ENCODE measurements around the gene ADGRB2. TPM values are rescaled to one million over a fixed set of nuclear protein-coding genes. Genes with fewer than 3 reads are reported as not detected.

Gene ADGRB2
- total RNA-seq, 4 donors from 2014 or later = 2.2 to 4.6 (median 3.3) TPM

DNA sequence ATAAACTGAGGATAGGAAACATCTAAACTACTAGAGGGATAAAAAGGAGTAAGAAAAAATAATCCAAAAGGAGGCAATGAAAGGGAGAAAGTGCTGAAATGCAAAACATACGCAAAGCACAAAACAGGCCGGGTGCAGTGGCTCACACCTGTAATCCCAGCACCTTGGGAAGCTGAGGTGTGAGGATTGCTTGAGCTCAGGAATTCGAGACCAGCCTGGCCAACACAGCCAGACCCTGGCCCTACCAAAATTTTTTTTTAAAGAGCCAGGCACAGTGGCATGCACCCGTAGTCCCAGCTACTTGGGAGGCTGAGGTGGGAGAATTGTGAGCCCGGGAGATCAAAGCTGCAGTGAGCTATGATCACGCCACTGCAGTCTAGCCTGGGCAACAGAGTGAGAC is 41.2 kb upstream of the ADGRB2 start:
- 85 to 86% methylated on average over 6 of the region's 6 CpGs for WGBS, 2 donors
- peak in 1 of 2 donors; percentile 15 for DNase-seq (ENCODE audit: low spot score in 2 of 2)
- intact Hi-C loops (cut with DNase I; ENCODE audit: low total_unique reads) = no loop called here
- TF ChIP-seq, protein P1, sequence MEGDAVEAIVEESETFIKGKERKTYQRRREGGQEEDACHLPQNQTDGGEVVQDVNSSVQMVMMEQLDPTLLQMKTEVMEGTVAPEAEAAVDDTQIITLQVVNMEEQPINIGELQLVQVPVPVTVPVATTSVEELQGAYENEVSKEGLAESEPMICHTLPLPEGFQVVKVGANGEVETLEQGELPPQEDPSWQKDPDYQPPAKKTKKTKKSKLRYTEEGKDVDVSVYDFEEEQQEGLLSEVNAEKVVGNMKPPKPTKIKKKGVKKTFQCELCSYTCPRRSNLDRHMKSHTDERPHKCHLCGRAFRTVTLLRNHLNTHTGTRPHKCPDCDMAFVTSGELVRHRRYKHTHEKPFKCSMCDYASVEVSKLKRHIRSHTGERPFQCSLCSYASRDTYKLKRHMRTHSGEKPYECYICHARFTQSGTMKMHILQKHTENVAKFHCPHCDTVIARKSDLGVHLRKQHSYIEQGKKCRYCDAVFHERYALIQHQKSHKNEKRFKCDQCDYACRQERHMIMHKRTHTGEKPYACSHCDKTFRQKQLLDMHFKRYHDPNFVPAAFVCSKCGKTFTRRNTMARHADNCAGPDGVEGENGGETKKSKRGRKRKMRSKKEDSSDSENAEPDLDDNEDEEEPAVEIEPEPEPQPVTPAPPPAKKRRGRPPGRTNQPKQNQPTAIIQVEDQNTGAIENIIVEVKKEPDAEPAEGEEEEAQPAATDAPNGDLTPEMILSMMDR (IDR thresholded peaks at IDR 0.05) = no peak
- no peak for TF ChIP-seq POLR2A (IDR thresholded peaks at IDR 0.05)
- H3K4me3 ChIP-seq (ENCODE audit: low read depth, poor library complexity, severe bottlenecking) = no peak overlapping the region

DNA sequence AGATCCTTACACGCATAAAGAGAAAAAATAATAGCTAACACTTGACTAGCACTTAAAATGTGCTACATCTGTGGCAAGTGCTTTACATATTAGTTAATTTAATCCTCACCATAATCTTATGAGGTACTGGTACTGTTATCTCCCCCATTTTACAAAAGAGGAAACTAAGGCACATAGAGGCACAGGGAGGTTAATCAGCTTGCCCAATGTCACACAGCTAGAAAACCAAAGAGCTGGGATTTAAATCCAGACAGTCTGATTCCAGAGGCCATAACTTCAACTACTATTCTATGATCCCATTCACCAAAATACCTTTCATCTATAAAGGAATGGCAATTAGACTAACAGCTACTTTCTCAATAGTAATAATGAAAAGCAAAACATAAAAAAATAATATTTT is 40.0 kb upstream of the ADGRB2 start:
- 93 to 97% methylated on average over 1 of the region's 1 CpG for WGBS, 2 donors

DNA sequence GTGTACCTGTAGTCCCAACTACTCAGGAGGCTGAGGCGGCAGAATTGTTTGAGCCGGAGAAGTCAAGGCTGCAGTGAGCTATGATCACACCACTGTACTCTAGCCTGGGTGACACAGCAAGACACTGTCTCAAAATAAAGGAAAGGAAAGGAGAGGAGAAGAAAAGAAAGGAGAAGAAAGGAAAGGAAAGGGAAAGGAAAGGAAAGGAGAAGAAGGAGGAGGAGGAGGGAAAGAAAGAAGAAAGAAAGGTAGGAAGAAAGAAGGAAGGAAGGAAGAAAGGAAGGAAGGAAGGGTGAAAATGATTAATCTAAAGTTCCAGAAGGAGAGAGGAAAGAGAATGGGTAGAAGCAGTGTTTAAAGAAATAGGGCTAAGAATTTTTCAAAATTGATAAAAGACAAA is 39.5 kb upstream of the ADGRB2 start:
- H3K4me3 ChIP-seq (ENCODE audit: low read depth, poor library complexity, severe bottlenecking) = no peak overlapping the region
- intact Hi-C loops (cut with DNase I; ENCODE audit: low total_unique reads) = no loop called here
- WGBS, 2 donors = 93 to 98% methylated on average over 2 of the region's 2 CpGs
- DNase-seq (ENCODE audit: low spot score in 2 of 2) = peak in 1 of 2 donors; percentile 23
- TF ChIP-seq POLR2A (IDR thresholded peaks at IDR 0.05) = no peak
- TF ChIP-seq, protein P1 (IDR thresholded peaks at IDR 0.05) = no peak

More for the DNA sequence above, 40.0 kb upstream of the ADGRB2 start:
- intact Hi-C loops (cut with DNase I; ENCODE audit: low total_unique reads) = no loop called here
- H3K4me3 ChIP-seq (ENCODE audit: low read depth, poor library complexity, severe bottlenecking) = no peak overlapping the region
- TF ChIP-seq POLR2A (IDR thresholded peaks at IDR 0.05) = no peak
- TF ChIP-seq, protein P1 (IDR thresholded peaks at IDR 0.05) = no peak
- no peak for DNase-seq (ENCODE audit: low spot score in 2 of 2)

DNA sequence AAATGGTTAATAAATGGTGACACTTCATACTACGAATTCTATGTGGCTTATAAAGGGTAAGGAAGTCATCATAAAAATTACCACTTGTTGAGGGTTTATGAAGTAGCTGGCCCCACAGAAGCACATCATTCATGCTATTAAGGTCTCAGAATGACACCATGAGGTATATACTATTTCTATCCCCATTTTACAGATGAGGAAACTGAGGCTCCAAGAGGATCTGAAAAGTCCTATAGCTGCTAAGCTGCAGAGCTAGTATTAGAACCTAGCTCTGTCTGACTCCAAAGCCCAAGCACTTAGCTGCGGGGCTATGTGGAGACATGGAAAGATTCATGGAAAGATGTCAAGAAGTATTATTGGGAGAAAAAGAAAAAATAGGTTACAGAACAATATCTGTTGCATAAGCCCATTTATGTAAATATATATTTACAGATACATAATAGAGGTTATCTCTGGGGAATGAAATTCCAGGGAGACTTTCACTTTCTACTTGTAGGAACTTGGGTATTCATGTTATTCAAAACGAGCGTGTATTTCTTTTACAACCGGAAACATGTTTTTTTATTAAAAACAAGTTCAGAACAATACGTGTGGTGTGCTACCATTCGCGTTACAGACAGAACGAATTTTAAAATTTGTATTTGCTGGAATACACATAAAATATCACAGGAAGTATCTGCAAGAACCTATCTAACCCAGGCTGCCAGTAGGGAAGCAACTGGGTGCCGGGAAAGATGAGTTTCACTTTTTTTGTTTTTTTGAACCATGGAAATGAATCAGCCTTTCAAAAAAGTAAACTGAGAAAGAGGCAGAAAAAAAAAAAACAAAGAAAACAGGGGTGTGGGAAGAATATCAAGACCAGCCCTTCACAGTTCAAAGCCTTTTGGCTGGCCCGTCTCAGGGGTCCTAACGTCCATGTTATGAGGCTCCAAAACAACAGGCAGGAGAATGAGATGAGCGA is 38.3 kb upstream of the ADGRB2 start:
- intact Hi-C loops (cut with DNase I; ENCODE audit: low total_unique reads) = no loop called here
- WGBS, 2 donors = 29 to 34% methylated on average over 13 of the region's 13 CpGs
- DNase-seq (ENCODE audit: low spot score in 2 of 2) = peak in 1 of 2 donors; percentile 36
- TF ChIP-seq POLR2A (IDR thresholded peaks at IDR 0.05) = no peak
- TF ChIP-seq, protein P1 (IDR thresholded peaks at IDR 0.05) = no peak
- no peak overlapping the region for H3K4me3 ChIP-seq (ENCODE audit: low read depth, poor library complexity, severe bottlenecking)

DNA sequence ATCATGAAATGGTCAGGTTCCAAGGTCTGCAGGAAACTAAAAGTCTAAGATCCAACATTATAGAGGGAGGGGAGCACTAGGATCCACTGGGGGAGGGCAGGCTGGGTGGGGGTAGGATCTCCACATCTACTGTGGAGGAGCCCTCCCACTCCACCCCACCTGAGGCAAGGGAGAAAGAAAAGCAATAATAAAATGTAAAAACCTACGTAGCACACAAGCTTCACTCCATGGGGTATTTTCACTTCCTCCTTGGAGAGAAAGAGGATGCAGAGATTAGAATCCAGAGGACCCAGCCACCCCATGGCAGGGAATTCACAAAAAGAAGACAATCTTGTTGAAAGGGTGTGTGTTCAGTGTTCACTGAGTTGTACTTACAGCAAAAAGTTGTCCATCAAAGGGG is 37.3 kb upstream of the ADGRB2 start:
- TF ChIP-seq, protein P1 (IDR thresholded peaks at IDR 0.05) = no peak
- TF ChIP-seq POLR2A (IDR thresholded peaks at IDR 0.05) = no peak
- intact Hi-C loops (cut with DNase I; ENCODE audit: low total_unique reads) = no loop called here
- no peak overlapping the region for H3K4me3 ChIP-seq (ENCODE audit: low read depth, poor library complexity, severe bottlenecking)
- DNase-seq (ENCODE audit: low spot score in 2 of 2) = peak in 1 of 2 donors; percentile 31
- 77 to 79% methylated on average over 1 of the region's 1 CpG for WGBS, 2 donors

All from lower leg skin (tissue), 4 donors.